HG02798 (cell line): ENCODE measurements around the gene MAN2A1.

Experiments used
- ATAC-seq: cut with Tn5 transposase; IDR thresholded peaks from one replicate; pipeline ENCODE4 v1.9.1; 2021; ENCODE audit warnings: mild to moderate bottlenecking; ENCODE audit not compliant: unreplicated experiment, poor library complexity

The MAN2A1 gene

DNA sequence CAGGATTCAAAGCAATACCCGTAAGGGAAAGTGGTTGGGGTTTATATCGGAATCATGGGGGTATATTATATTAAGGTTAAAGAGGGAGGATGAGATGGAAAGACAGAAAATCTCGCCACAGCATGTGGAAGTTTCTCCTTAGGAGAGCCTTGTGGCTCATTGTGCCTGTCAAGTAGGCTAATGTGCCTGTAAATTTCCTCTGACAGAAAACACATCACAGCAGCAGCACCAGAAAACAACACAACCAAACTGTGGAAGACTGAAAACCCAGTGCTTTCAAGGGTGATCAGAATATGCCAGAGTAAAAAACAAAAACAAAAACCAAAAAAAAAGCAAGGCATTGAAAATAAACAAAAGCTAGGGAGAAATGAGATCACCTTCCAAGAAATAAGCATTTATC, 11.3 kb upstream of the MAN2A1 start:
- ATAC-seq: no peak

DNA sequence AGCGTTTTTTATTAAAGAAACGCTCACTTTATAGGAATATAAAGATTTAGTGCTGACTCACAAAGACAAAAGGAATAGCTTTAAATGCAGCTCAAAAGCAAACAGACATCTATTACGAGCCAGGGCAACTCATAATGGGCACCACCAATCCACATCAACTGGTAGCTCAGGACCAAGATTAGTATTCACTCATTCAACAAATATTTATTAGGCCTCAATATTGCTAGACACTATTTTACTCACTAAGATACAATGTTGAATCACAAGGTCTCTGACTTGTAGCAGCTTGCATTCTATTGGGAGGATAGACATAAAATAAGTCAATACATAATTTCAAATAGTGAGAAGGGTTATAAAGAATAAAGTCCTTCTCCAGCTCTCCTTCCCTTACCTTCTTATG, 8.0 kb upstream of the MAN2A1 start:
- ATAC-seq: no peak

DNA sequence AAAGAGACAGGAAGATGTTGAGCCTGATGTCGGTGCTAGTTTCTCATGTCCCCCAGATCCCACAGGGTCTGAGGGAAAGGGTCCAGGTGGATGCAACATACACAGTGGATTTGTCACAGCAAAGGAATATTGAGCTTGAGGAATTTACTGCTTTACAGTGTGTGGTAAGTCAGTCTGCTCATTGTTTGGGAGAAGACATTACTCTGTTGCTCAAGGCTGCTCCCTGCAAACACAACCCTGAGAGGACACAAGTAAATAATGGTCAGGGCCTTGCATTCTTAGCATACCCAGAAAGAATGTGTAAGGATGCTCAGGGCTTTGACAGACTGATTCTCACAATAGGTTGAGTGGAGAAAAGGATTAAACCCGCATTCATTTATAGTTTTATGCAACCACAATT, 7.3 kb upstream of the MAN2A1 start:
- no peak for ATAC-seq

DNA sequence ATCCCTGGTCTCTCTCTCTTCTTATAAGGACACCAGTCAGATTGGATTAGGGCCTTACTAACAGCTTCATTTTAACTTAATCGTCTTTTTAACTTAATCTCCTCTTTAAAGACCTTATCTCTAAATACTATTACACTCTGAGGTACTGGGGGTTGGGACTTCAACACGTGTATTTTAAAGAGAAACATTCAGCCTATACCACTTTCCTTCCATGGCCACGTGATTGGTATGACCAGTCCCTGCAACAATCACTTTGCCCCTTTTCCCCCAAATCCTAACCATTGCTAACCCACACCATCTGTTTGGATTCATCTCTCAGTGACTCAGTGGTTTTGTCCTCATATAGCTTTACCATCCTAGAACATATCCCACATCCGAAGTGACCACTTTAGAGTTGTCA, 3.8 kb upstream of the MAN2A1 start:
- no peak for ATAC-seq

DNA sequence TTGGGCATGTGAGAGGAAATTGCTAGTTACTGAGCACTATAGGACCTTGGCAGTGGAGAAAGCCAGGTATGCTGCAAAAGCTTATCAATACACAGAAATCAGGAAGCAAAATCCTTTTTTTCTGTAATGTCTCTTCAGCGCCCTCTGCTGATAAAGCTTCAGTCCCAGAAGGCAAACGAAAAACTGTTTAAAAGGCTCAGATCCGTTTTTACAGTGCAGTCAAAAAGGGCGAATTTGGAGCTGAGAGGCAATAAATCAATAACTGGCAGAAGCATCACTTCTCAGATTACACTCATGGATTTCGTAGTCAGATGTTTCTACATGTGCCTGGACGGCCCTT, 1.1 kb upstream of the MAN2A1 start:
- ATAC-seq: no peak

DNA sequence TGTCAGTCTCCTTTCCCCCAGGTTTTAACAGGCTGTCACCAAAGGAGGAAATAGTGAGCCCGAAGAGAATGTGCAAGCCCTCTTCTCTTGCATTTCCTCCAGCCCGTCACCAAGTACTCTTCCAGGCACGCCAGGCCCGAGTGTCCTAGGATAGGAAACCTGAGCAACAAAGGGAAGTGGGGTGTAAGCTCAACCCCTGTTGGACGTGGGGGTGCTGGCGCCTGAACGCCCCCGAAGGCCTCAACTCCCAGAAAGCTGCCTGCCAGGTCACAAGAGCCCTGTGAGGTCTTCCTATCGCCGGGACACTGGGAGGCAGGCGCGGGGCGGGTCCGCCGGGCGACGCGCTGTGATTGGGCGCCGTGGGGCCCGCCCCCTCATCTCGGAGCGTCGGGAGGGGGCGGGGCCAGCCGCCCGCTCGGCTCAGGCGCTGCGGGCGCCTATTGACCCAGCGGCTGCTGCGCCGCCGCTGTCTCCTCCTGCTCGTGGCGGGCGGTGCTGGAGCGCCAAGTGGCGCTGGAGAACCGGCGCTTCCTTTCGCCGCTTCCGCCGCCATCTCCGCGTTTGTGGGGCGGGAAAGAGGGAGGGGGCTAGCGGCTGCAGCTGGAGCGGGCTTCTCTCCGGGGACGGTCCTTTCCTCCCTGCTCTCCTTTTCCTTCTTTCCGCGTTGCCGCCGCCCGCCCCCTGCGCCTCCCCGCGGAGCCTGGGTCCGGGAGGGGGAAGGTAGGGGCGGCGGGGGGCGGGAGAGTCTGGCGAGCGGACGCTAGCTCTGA, 572 bp upstream of the MAN2A1 start:
- peak; percentile 83 for ATAC-seq

DNA sequence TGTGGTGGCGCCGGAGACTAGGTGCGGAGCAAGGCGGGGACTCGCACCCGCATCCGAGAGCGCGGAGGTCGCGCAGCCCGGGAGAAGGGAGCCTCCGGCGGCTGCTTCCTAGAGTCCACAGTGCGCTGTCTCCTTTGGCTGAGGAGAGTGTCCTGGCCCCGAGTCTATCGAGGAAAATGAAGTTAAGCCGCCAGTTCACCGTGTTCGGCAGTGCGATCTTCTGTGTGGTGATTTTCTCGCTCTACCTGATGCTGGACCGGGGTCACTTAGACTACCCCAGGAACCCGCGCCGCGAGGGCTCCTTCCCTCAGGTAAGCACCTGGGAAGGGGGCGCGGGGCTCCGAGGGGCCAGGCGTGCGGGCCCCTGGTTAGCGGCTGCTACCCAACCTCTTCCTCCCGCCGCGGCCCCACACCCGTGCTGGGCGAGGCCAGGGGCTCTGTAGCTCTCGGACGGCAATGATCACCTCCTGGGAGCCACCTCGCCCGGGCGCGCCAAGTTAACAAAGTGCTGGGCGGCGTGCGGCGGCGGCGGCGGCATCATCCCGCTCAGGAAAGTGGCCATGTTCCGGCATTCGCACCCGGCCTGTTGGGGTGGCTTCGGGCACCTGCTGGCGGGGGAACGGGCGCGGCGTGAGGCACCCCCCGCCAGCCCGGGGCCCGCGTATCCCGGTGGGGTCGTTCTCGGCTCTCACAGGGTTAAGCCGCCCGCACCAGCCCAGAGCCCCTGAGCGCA, 681 bp downstream of the MAN2A1 start:
- ATAC-seq: no peak

DNA sequence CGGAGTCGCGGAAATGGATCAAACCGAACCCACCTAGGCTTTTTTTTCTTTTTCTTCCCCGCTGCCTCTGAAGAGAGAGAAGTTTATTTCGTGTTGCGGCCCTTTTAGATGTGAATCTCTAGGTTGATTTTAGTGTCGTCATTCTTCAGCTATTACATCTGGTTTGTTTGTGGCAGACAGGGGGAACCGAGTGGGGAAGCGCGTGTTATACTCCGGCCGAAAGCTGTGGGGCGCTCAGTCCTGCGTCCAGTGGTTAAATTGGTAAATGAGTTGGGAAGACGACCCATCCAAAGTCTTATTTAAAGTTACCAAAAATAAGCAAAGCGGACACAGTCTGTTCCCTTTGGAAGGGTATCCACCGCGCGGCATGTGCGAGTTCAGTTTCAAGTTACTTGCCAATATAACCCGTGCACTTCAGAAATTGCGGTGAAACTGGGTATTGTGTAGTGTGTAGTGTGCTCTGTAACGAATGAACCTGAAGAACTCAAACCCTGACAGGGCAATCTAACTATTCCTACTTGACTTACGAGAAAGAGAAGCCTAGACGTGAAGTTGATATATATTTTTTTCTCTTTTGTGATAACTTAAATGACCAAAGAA, 1.3 kb downstream of the MAN2A1 start:
- ATAC-seq: peak; percentile 16

DNA sequence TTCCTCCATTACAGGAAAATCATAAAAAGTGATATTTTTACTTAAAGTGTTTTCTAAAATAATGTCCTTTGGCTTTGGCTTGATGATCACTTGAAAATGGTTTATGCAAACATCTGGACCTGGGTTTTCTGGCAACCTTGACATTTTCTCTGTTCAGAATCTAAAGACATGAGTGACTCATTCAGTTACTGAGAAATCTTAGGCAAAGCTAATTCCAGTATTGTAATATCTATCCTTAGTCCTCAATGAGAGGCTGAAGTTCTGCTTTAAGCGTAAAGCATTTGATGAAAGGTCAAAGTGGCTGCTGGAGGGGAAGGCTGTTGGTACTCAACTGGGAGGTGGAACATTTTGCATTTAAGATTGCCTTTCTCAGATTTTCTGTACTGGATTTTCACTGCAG, 2.3 kb downstream of the MAN2A1 start:
- no peak for ATAC-seq

DNA sequence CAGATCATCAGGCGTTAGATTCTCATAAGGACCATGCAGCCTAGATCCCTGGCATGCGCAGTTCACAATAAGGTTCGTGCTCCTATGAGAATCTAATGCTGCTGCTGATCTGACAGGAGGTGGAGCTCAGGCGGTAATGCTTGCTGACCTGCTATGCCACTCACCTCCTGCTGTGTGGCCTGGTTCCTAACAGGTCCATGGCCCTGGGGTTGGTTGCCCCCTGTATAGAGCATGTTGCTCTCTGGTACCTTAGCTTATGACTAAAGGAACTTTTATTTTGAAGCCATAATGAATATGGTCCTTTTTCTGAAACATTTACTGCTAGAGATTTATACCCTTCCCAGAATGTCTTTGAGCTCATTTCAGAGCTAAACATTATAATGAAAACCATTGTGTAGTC, 3.1 kb downstream of the MAN2A1 start:
- no peak for ATAC-seq

DNA sequence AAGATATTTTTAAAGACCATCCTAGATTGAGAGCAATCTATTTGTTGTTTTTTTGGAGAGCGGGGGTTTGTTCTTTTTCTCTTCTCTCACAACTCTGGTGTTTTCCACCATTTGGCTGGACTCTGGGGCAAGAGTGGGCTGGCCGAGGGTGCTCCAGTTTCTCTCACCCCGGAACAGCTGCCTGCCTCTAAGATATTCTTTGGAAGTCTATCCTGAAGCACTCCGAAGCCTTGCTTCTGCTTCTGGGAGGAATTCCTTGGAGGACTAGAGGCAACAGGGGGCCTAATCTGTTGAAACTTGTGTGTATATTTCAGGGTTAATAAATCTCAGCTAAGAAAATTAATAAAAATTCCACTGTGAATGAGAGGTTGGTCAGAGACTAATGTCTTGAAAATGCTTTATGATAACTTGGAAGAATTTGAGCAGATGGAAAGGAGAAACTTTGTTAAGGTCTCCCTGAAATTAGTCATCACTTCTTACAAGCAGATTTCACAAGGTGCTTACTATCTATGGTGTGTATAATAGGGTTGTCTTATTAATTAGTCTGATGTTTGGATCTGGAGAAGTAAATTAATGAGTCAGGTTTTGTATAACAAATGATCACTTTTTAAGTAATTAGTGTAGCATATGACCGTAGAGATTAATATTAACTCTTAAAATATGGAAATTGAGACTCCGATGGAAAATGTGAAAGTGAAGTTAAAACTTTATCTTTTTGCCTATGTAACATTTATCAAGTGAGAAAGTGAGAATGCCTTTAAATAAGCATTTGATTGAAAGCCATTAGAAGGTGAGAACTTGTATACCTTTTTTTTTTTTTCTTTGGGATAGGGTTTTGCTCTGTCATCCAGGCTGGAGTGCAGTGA, 4.0 kb downstream of the MAN2A1 start:
- ATAC-seq: no peak

DNA sequence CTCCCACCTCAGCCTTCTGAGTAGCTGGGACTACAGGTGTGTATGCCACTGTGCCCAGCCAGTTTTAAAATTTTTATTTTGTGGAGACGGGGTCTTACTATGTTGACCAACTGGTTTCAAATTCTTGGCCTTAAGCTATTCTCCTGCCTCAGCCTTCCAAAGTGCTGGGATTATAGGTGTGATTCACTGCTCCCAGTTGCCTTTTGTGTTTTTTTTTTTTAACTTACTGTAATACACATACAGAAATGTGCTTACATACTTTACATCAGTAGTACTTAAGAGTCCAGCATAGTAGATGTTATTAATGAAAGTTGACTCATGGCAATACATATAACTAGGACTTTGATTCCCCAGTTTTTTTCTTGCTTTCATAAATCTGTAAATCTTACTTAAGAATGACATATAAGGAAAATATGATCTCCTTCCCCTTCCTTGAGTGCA, 4.7 kb downstream of the MAN2A1 start:
- no peak for ATAC-seq

DNA sequence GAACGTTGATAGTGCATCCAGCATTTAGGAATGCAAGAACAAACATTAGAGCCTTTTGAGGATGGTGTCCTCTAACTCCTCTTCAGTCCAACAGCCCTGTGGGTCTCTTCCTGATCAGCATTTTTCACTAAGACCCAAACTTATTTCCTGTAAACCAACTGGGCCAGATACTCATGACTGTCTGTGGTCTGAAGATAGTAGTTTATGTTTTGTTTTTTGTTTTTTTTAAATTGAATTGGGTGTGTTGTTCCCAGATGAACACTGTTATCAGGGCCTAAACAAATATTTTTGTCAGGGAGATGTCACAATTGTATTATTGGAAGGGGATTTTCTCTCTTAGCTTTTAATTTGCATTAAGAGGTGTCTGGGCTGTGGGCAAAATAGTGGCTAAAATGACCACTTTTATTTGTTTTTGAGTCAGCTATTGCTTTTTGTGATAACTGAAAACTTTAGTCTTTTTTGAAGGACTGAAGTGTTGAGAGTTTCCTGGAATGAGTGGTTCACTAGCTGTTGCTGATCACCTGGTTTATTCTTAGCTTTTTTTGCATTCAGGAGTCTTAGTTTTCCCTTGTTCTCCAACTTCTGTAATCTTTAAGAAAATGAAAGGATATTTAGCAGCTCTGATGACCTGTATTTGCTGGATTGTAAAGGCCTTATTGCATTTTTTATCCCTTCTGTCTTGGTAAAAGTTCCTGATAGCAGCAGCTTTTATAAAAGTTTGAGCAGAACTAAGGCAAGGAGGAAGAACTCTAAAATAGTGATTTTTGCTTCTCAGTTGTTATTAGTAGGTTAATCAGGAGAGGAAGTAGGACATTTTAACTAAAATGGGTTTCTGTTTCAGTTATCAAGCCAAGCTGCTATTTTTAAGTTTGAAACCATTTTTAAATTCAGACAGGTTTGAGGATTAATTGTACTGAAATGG, 5.5 kb downstream of the MAN2A1 start:
- ATAC-seq: peak; percentile 57

DNA sequence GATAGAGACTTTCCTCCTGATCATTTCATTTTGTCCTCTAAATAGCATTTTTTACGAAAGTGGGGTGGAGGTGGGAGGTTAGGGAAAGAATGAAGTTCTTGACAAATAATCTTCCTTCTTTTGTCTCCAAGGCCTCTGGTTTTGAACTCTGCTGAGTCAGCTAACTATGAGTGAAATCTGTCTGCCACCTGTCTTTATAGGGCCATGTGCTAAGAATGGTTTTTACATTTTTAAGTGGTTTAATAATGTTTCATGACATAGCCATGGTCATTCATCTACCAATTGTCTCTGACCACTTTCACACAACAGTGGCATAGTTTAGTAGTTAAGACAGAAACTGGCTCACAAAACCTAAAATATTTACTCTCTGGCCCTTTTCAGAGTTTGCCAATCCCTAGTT, 7.6 kb downstream of the MAN2A1 start:
- ATAC-seq: no peak

DNA sequence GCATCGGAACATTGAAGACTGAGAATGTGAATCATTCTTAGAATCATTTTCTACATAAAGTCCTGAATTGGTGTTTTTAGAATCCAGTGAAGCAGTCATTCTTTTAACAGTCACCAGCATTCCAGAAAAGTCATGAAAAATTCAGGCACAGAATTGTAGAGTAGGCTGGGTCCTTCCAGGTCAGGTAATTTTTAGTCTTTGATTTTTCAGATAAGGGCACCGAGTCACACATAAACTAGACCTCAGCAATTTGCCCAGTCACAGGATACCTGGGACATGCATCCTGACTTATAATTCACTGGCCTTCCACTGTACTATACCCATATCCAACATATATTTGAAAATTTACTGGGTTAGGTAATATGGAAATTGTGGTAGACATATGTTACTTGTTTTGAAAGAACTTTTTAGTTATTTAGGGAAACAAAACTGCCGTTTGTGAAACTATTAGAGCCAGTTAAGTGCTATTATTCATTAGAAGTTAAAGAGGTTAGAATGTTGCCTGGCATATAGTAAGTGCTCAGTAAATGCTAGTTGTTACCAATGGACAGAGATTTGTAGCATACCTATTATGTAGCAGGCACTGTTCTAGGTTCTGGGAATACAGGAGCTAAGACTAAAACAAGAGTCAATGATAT, 10.9 kb downstream of the MAN2A1 start:
- peak; percentile 34 for ATAC-seq

DNA sequence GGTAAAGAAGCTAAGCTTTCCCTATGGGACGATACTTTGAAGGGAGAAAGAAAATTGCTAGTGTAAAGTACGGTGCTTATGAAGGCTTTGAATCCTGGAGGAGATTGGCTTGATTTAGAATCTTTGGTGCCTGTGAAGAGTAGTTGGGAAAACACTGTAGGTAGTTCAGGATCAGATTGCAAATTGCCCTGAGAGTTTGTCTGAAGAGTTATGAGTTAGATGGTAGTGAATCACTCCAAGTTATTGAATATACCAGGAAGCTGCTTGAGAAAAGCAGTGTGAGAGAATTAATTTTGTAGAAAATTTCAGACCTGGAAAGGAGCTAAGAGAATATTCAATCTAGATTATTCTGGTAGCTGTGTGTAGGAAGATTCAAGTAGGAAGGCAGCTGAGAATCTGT, 11.5 kb downstream of the MAN2A1 start:
- ATAC-seq: no peak

DNA sequence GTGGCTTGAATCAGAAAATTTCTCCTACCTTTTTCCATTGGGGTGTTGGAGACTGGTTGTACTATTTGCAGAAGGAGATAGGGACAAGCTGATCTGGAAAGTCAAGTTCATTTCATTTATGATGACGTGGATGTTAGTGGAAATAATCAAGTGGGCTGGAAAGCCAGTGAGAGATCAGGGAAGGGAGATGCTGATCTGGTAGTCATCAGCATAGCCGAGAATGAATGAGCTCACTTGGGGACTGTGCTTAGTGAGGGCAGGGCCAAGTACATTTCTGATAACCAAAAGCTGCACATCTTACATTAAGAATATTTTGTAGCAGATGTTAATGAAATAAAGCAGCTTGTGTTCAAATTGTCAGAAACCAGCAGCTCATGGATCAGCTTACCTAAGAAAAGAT, 12.1 kb downstream of the MAN2A1 start:
- no peak for ATAC-seq

DNA sequence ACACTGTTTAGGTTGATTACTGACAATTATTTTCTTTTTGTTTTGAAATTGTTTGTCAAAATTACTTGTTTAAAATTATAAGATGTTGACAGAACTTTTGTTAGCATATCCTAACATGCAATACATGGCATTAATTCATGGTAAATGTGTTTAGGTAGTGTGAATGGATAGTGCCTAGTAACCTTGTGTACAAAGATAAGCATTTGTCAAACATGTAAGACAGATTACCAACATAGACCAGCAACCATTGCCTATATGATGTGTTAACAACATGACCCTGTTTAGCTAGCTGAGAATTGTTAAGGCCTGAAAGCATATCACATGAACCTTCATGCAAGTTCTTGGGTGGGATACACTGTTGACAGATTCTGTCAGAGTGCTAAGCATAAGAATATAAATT, 13.4 kb downstream of the MAN2A1 start:
- ATAC-seq: no peak

DNA sequence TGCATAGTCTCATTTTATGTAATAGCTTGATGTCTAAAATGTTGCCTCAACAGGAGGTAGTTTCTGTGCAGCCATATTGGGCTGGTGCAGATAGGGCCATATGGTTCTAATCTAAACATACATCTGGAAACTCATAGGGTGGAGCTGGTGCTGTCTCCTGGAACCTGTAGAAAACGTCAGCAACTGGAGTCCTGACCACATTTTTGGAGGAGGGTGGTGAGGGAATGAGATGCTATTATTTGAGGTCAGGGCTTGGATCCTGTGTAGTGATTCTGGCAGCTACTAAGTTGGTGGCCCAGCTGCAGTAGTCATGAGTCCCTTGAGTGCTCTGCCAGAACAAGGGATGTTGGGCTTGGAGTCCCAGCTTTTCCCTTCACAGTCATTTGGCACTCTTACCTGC, 14.1 kb downstream of the MAN2A1 start:
- ATAC-seq: no peak
